NCI-H1930 (cell line): ENCODE results near the gene C2orf68.
"Not testable (repeated sequence)": the region's sequence is repeated elsewhere in the genome, so short reads cannot be mapped to it uniquely, and the experiment has no call there.

Experiments
- DNase-seq, 2 experiments: peaks; one replicate each; lab custom pipeline; 2025; lab: John Stamatoyannopoulos, UW

C2orf68 gene, protein sequence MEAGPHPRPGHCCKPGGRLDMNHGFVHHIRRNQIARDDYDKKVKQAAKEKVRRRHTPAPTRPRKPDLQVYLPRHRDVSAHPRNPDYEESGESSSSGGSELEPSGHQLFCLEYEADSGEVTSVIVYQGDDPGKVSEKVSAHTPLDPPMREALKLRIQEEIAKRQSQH

GRCh38 chr2:85611705-85612587, at the start of gene C2orf68:
Gene C2orf68 (minus strand): TSS chr2:85612066. CDS start chr2:85611984, 82 bp downstream.
- peak; percentile 85 to 87 for DNase-seq

- DNase-seq, result no peak
These were observed 49.4 kb upstream of the C2orf68 start for GRCh38 chr2:85661139-85661858.

DNA sequence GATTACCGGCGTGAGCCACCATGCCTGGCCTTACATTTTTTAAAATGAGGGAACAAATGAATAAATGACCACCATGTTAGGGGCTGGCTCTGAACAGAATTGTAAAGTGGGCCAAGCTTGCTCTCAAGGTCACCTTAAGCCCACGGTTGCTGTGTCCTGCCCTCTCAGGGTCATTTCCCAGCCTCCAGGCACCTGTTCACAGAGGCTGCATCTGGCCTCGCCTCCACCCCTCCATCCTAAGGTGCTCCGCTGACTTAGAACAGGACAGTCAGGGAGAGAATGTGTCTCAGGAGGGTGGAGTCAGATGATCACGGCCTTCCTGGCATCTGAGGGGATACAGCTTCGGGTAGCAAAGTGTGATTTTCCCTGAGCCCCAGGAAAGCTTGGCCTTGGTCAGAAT, 48.9 kb upstream of the C2orf68 start:
- DNase-seq, result no peak

- DNase-seq, result not testable (repeated sequence)
These were observed 48.4 kb upstream of the C2orf68 start for GRCh38 chr2:85660301-85660700.

DNA sequence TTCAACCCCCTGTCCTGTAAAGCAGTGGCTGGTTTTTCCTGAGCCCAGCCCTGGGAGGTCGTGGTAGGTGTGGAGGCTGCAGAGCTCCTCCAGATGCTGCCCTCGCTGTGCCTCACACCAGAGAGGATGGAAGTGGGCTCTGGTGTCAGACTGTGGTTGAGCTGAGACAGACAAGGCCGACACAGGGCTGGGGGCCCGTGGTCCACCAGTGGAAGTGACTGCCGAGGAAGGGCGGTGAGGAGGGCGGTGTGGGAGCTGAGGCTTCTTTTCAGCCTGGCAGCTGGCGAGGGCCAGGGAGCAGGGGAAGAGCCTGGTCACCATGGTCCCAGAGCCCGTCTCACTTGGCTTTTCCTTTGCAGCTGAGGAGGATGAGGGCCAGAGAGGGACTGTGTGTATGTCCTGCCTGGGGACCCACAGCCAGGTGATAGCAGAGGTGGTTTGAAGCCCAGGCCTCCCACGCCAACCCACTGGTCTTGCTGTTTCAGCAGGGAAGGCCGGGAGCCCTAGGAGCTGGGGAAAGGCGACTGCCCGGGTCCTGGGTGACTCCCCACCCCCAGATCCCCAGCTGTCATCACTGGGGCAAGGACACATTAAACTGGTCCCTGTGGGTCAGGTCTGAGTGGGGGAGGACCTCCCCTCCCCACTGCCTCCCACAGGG, 47.6 kb upstream of the C2orf68 start:
- no peak for DNase-seq

- not testable (repeated sequence) for DNase-seq
These were observed 45.5 kb upstream of the C2orf68 start for GRCh38 chr2:85657399-85657798.

- no peak for DNase-seq
These were observed 44.6 kb upstream of the C2orf68 start for GRCh38 chr2:85656468-85656867.

DNA sequence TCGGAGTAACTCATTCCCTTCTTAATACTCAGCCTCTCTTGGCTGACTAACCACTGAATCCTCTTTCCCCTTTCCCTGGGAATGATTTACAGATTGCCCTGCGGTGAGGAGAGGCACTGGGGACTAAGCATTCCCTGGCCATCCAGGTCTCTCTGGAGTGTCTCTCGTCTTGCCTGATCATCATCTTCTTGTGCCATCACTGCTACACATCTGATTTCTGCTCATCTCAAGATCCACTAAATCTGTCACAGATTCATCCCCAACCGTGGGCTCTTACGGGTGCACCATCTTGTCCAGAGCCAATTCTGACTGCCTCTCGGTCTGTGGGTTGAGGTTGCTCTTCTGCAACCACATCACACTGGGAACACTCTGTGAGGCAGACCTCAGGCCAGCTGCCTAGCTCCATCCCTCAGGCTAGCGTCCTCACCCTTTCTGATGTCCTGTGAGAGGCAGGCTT, 44.1 kb upstream of the C2orf68 start:
- no peak for DNase-seq

GRCh38 chr2:85653996-85654395, 42.1 kb upstream of the C2orf68 start:
- no peak for DNase-seq

DNA sequence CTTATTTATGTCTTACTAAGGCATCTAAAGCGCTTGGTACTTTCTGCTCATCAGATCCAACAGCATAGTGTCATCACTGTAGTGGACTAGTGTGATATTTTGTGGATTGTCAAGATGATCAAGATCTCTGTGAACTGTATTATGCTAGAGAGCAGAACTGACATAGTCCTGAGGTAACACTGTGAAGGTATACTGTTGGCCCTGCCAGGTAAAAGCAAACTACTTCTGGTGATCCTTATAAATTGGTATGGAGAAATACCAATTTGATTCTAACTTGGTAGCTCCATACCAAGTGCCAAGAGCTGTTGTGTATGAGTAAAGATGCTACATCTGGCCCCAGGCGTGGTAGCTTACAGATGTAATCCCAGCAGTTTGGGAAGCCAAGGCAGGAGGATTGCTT, 40.2 kb upstream of the C2orf68 start:
- DNase-seq, result no peak

DNA sequence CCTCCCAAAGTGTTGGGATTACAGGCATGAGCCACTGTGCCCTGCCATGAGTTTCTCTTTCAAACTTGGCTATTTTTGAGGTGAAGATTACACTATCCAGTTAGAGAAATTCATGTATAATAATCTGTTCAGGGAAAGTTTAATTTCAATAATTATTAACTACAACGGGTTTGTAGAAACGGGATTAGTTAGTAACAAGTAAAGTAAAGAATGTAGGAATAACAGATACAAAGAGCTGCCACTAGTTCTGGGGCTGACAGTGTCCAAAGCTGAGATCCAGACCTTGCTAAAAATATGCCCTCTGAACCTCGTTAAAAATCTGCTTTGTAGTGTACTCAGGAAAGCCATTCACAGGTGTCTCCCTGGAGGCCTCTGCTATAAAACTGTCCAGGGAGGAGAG, 39.2 kb upstream of the C2orf68 start:
- no peak for DNase-seq

GRCh38 chr2:85650456-85650855, 38.6 kb upstream of the C2orf68 start:
- no peak for DNase-seq

- no peak for DNase-seq
These were observed 37.6 kb upstream of the C2orf68 start for GRCh38 chr2:85649201-85650190.

- no peak for DNase-seq
These were observed 36.8 kb upstream of the C2orf68 start for GRCh38 chr2:85648619-85649018.

- DNase-seq, result no peak
These were observed 36.1 kb upstream of the C2orf68 start for GRCh38 chr2:85647823-85648526.

DNA sequence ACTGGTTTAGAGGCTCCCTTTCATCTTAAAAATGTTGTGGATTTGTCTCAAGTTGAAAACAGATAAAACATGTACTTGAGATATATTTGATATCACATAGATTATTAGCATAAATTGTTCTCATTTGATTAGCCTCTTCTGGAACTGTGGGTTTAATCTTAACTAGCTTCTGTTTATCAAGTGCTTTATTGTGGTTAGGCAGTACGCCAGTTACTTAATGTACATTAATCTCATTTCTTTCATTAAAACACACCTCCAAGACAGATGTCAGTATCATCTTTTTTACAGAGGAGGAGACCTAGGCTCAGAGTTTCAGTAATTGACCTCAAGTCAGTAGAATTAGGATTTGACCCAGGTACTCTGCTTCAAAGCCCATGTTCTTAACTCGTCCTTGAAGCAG, 34.3 kb upstream of the C2orf68 start:
- no peak for DNase-seq

DNA sequence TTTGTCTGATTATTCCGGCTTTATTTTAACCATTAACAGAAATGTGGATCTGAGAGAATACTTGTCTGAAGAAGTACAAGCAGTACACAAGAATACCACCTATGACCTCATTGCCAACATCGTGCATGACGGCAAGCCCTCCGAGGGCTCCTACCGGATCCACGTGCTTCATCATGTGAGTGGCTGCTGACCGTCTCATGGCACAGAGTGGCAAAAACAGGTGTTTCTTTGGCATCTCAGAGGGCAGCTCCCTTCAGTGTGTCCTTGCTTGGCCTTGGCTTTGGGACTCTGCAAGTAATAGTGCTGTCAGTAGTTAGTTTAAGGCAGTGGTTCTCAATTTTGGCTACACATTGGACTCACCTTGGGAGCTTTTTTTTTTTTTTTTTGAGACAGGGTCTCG, 33.0 kb upstream of the C2orf68 start:
- no peak for DNase-seq

- DNase-seq, result no peak
These were observed 30.9 kb upstream of the C2orf68 start for GRCh38 chr2:85642725-85643124.

DNA sequence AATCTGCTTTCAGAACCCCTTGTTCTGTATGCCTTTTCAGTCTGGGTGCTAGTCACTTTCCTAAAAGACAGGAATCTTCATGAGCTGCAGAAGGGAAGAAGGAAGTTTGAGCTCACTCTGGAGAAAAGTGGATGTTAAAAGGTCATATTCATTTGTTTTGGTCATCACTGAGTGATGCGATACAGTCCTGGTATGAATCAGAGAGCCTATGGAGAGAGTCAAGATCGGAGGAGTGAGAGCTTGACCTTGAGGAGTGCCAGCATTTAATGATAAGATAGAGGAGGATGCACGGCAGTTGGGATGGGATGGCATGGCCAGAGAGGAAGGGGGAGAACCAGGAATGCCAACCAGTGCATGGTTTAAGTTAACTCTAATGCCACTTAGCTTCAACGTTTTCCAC, 23.8 kb upstream of the C2orf68 start:
- DNase-seq, result no peak

DNA sequence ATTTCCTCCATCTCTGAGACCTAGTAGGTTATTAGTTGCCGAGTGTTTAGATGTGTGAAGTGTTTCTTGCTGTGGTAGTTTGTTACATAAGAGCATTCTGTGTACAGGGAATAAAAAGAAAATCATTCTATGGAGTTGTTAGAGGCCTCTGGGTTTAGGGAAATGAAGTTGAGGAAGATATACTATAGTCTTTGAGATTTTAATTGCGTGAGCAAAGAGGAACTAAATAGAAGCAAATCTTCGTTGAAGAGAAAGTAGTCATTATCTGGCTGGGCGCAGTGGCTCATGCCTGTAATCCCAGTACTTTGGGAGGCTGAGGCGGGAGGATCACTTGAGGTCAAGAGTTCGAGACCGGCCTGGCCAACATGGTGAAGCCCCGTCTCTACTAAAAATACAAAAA, 23.1 kb upstream of the C2orf68 start:
- no peak for DNase-seq
